Skeletal muscle satellite cell (primary cell): ENCODE measurements around the gene GALNT16.

Experiments used
- H3K27me3 ChIP-seq: 2 replicates; pipeline ENCODE4 v1.7.0; 2013; ENCODE audit warnings: low read length; ENCODE audit not compliant: control insufficient read depth, insufficient read depth
- H3K36me3 ChIP-seq: 2 replicates; pipeline ENCODE4 v1.7.0; 2013; ENCODE audit warnings: mild to moderate bottlenecking, control low read depth, low read length; ENCODE audit not compliant: insufficient read depth
- H3K4me1 ChIP-seq: 2 replicates; pipeline ENCODE4 v1.7.0; 2013; ENCODE audit warnings: low read length; ENCODE audit not compliant: control insufficient read depth, insufficient read depth
- H3K4me2 ChIP-seq: 2 replicates; pipeline ENCODE4 v1.7.0; 2013; ENCODE audit warnings: mild to moderate bottlenecking, low read length
- H3K4me3 ChIP-seq: 2 replicates; pipeline ENCODE4 v1.7.0; 2013; ENCODE audit warnings: low read length
- H3K9ac ChIP-seq: 2 replicates; pipeline ENCODE4 v1.7.0; 2013; ENCODE audit warnings: mild to moderate bottlenecking, low read depth, low read length, moderate library complexity
- H3K9me3 ChIP-seq: replicated peaks from 2 replicates; pipeline ENCODE4 v1.7.0; 2013; ENCODE audit warnings: mild to moderate bottlenecking, control low read depth, low read length

GALNT16 gene

GRCh38 chr14:69238883-69239282, 21.1 kb upstream of the GALNT16 start:
- Histone ChIP-seq H3K9ac (no peak overlapping the region), H3K9me3 (no peaks in the 10 kb centered on the region), H3K36me3 (peaks cover 30% of the 10 kb centered on the region), H3K4me3 (no peak overlapping the region), H3K4me2 (no peak overlapping the region), H3K27me3 (no peaks in the 10 kb centered on the region), H3K4me1 (no peaks in the 10 kb centered on the region)

- Histone ChIP-seq H3K4me1 (no peaks in the 10 kb centered on the region), H3K9ac (no peak overlapping the region), H3K4me3 (no peak overlapping the region), H3K27me3 (no peaks in the 10 kb centered on the region), H3K9me3 (no peaks in the 10 kb centered on the region), H3K4me2 (no peak overlapping the region), H3K36me3 (peaks cover 30% of the 10 kb centered on the region)
These were observed 19.3 kb upstream of the GALNT16 start for GRCh38 chr14:69240527-69241173.

- H3K27me3 ChIP-seq, result no peaks in the 10 kb centered on the region
- no peak overlapping the region for H3K9ac ChIP-seq
- H3K9me3 ChIP-seq, result no peaks in the 10 kb centered on the region
- no peak overlapping the region for H3K4me3 ChIP-seq
- H3K36me3 ChIP-seq, result peaks cover 23% of the 10 kb centered on the region
- H3K4me2 ChIP-seq, result no peak overlapping the region
- H3K4me1 ChIP-seq, result no peaks in the 10 kb centered on the region
These were observed 18.4 kb upstream of the GALNT16 start for GRCh38 chr14:69241577-69241976.

- Histone ChIP-seq H3K4me1 (no peaks in the 10 kb centered on the region), H3K36me3 (peaks cover 14% of the 10 kb centered on the region), H3K9ac (no peak overlapping the region), H3K9me3 (no peaks in the 10 kb centered on the region), H3K27me3 (no peaks in the 10 kb centered on the region), H3K4me2 (peak overlapping the region; percentile 9), H3K4me3 (no peak overlapping the region)
These were observed 17.4 kb upstream of the GALNT16 start for GRCh38 chr14:69242311-69243224.

- no peak overlapping the region for H3K9ac ChIP-seq
- H3K36me3 ChIP-seq, result peaks cover 3% of the 10 kb centered on the region
- no peak overlapping the region for H3K4me2 ChIP-seq
- H3K4me1 ChIP-seq, result no peaks in the 10 kb centered on the region
- no peaks in the 10 kb centered on the region for H3K9me3 ChIP-seq
- H3K27me3 ChIP-seq, result no peaks in the 10 kb centered on the region
- H3K4me3 ChIP-seq, result no peak overlapping the region
These were observed 15.0 kb upstream of the GALNT16 start for GRCh38 chr14:69244946-69245345.

- H3K27me3 ChIP-seq, result peaks cover 10% of the 10 kb centered on the region
- H3K4me2 ChIP-seq, result no peak overlapping the region
- no peaks in the 10 kb centered on the region for H3K9me3 ChIP-seq
- H3K36me3 ChIP-seq, result no peaks in the 10 kb centered on the region
- no peak overlapping the region for H3K4me3 ChIP-seq
- H3K9ac ChIP-seq, result no peak overlapping the region
- H3K4me1 ChIP-seq, result no peaks in the 10 kb centered on the region
These were observed 13.6 kb upstream of the GALNT16 start for GRCh38 chr14:69246331-69246730.

GRCh38 chr14:69247676-69248440, 12.1 kb upstream of the GALNT16 start:
- no peak overlapping the region for H3K4me2 ChIP-seq
- no peak overlapping the region for H3K4me3 ChIP-seq
- H3K27me3 ChIP-seq, result peaks cover 10% of the 10 kb centered on the region
- H3K9me3 ChIP-seq, result no peaks in the 10 kb centered on the region
- no peak overlapping the region for H3K9ac ChIP-seq
- H3K4me1 ChIP-seq, result no peaks in the 10 kb centered on the region
- H3K36me3 ChIP-seq, result no peaks in the 10 kb centered on the region

GRCh38 chr14:69249603-69250002, 10.4 kb upstream of the GALNT16 start:
- Histone ChIP-seq H3K9me3 (no peaks in the 10 kb centered on the region), H3K4me2 (no peak overlapping the region)

GRCh38 chr14:69252851-69253250, 7.1 kb upstream of the GALNT16 start:
- H3K4me3 ChIP-seq, result no peak overlapping the region
- H3K9me3 ChIP-seq, result no peaks in the 10 kb centered on the region
- no peaks in the 10 kb centered on the region for H3K36me3 ChIP-seq
- H3K9ac ChIP-seq, result no peak overlapping the region
- peaks cover 30% of the 10 kb centered on the region for H3K27me3 ChIP-seq
- no peaks in the 10 kb centered on the region for H3K4me1 ChIP-seq
- no peak overlapping the region for H3K4me2 ChIP-seq

More at GRCh38 chr14:69249603-69250002, 10.4 kb upstream of the GALNT16 start:
- H3K4me3 ChIP-seq, result no peak overlapping the region
- H3K4me1 ChIP-seq, result no peaks in the 10 kb centered on the region
- H3K27me3 ChIP-seq, result peaks cover 16% of the 10 kb centered on the region
- H3K9ac ChIP-seq, result no peak overlapping the region
- no peaks in the 10 kb centered on the region for H3K36me3 ChIP-seq

- peak overlapping the region; percentile 68 for H3K4me3 ChIP-seq
- peak overlapping the region; percentile 91 for H3K4me2 ChIP-seq
- H3K36me3 ChIP-seq, result no peaks in the 10 kb centered on the region
- peaks cover 33% of the 10 kb centered on the region for H3K27me3 ChIP-seq
- peaks cover 39% of the 10 kb centered on the region for H3K4me1 ChIP-seq
- no peaks in the 10 kb centered on the region for H3K9me3 ChIP-seq
- no peak overlapping the region for H3K9ac ChIP-seq
These were observed 811 bp upstream of the GALNT16 start for GRCh38 chr14:69259168-69259526.

- Histone ChIP-seq H3K9ac (peak overlapping the region; percentile 35), H3K4me3 (peak overlapping the region; percentile 68)
These were observed 367 bp downstream of the GALNT16 start for GRCh38 chr14:69260190-69260860.

More at GRCh38 chr14:69260190-69260860, 367 bp downstream of the GALNT16 start:
- Histone ChIP-seq H3K36me3 (no peaks in the 10 kb centered on the region), H3K4me1 (peaks cover 41% of the 10 kb centered on the region), H3K4me2 (peak overlapping the region; percentile 91), H3K27me3 (peaks cover 31% of the 10 kb centered on the region), H3K9me3 (no peaks in the 10 kb centered on the region)
